Measurements from ENCODE around the gene HECTD2. TPM values are rescaled to one million over a fixed set of nuclear protein-coding genes. Genes with fewer than 3 reads are reported as not detected.

The HECTD2 gene
- total and polyA plus RNA-seq, 9 of the 15 experiments (the other 6 are each of a cell fraction or from before 2014, with no cell fraction given): 1.3 to 5.9 (median 3.9) TPM

DNA sequence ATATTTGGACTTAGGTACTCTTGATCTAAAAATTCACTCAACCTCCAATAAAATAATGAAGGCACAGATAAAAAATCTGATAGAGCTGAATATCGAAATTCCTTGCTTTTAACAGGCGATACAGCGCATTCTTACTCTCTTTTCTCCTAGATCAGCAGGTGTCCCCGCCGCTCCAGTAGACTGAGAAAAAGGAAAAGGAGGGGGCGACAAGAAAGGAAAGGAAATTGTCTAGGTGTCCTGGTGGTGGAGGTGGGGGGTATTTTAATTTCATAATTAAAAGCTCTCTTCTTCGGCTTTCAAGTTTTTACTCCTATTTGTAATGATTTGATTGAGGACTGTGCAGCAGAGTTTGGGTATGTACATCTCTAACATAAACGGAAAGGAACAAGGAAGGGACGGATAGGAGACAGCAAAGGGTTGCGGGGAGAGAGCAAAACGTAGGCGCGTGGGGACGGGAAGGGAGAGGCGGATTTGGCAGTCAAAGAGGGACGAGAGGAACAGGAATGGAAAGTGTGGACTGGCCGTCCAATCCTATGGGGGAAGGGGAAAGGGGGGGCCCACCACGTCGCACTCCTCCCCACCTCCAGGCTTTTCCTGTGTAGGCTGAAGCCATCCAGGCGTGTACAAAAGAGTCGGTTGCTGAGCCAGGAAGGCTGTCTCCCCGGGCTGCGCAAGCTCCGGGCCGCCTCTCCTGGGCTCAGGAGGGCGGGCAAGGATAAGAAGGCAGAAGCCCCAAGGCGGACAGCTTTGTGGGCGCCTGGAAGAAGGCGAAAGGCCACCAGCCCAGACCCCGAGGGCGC lies 875 bp upstream of the HECTD2 start (continued):
- TF ChIP-seq BRD9 (IDR thresholded peaks at IDR 0.05; ENCODE audit: low read depth, partially characterized antibody): no peak
- TF ChIP-seq HDAC1 (IDR thresholded peaks at IDR 0.05): 0 out of 4 replicates have a peak, but pooled peaks of 1 of the 2 experiments have one; percentile 4
- TF ChIP-seq RBFOX2 (IDR thresholded peaks at IDR 0.05; ENCODE audit: low read depth, low read length): no peak
- TF ChIP-seq NFIC (IDR thresholded peaks at IDR 0.05): 0 out of 2 replicates have a peak, but pooled peaks have one; percentile 11
- TF ChIP-seq EGR1 (conservative IDR thresholded peaks at IDR 0.05): no peak; the same call in 1 of the 2 replicates
- TF ChIP-seq XRCC4 (IDR thresholded peaks at IDR 0.05; ENCODE audit: extremely low read depth, insufficient read depth, insufficient read length): no peak
- TF ChIP-seq, protein P1, sequence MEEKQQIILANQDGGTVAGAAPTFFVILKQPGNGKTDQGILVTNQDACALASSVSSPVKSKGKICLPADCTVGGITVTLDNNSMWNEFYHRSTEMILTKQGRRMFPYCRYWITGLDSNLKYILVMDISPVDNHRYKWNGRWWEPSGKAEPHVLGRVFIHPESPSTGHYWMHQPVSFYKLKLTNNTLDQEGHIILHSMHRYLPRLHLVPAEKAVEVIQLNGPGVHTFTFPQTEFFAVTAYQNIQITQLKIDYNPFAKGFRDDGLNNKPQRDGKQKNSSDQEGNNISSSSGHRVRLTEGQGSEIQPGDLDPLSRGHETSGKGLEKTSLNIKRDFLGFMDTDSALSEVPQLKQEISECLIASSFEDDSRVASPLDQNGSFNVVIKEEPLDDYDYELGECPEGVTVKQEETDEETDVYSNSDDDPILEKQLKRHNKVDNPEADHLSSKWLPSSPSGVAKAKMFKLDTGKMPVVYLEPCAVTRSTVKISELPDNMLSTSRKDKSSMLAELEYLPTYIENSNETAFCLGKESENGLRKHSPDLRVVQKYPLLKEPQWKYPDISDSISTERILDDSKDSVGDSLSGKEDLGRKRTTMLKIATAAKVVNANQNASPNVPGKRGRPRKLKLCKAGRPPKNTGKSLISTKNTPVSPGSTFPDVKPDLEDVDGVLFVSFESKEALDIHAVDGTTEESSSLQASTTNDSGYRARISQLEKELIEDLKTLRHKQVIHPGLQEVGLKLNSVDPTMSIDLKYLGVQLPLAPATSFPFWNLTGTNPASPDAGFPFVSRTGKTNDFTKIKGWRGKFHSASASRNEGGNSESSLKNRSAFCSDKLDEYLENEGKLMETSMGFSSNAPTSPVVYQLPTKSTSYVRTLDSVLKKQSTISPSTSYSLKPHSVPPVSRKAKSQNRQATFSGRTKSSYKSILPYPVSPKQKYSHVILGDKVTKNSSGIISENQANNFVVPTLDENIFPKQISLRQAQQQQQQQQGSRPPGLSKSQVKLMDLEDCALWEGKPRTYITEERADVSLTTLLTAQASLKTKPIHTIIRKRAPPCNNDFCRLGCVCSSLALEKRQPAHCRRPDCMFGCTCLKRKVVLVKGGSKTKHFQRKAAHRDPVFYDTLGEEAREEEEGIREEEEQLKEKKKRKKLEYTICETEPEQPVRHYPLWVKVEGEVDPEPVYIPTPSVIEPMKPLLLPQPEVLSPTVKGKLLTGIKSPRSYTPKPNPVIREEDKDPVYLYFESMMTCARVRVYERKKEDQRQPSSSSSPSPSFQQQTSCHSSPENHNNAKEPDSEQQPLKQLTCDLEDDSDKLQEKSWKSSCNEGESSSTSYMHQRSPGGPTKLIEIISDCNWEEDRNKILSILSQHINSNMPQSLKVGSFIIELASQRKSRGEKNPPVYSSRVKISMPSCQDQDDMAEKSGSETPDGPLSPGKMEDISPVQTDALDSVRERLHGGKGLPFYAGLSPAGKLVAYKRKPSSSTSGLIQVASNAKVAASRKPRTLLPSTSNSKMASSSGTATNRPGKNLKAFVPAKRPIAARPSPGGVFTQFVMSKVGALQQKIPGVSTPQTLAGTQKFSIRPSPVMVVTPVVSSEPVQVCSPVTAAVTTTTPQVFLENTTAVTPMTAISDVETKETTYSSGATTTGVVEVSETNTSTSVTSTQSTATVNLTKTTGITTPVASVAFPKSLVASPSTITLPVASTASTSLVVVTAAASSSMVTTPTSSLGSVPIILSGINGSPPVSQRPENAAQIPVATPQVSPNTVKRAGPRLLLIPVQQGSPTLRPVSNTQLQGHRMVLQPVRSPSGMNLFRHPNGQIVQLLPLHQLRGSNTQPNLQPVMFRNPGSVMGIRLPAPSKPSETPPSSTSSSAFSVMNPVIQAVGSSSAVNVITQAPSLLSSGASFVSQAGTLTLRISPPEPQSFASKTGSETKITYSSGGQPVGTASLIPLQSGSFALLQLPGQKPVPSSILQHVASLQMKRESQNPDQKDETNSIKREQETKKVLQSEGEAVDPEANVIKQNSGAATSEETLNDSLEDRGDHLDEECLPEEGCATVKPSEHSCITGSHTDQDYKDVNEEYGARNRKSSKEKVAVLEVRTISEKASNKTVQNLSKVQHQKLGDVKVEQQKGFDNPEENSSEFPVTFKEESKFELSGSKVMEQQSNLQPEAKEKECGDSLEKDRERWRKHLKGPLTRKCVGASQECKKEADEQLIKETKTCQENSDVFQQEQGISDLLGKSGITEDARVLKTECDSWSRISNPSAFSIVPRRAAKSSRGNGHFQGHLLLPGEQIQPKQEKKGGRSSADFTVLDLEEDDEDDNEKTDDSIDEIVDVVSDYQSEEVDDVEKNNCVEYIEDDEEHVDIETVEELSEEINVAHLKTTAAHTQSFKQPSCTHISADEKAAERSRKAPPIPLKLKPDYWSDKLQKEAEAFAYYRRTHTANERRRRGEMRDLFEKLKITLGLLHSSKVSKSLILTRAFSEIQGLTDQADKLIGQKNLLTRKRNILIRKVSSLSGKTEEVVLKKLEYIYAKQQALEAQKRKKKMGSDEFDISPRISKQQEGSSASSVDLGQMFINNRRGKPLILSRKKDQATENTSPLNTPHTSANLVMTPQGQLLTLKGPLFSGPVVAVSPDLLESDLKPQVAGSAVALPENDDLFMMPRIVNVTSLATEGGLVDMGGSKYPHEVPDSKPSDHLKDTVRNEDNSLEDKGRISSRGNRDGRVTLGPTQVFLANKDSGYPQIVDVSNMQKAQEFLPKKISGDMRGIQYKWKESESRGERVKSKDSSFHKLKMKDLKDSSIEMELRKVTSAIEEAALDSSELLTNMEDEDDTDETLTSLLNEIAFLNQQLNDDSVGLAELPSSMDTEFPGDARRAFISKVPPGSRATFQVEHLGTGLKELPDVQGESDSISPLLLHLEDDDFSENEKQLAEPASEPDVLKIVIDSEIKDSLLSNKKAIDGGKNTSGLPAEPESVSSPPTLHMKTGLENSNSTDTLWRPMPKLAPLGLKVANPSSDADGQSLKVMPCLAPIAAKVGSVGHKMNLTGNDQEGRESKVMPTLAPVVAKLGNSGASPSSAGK (IDR thresholded peaks at IDR 0.05): no peak
- TF ChIP-seq NFIX (CRISPR knock-in tag; IDR thresholded peaks at IDR 0.05; ENCODE audit: low read depth): no peak
- no peak for TF ChIP-seq ZNF778 (CRISPR knock-in tag; IDR thresholded peaks at IDR 0.05)
- TF ChIP-seq BRF1 (IDR thresholded peaks at IDR 0.05; ENCODE audit: borderline replicate concordance, extremely low read depth, insufficient read length): no peak
- no peak for TF ChIP-seq KDM2B (CRISPR knock-in tag; IDR thresholded peaks at IDR 0.05)
- TF ChIP-seq NEUROD1 (IDR thresholded peaks at IDR 0.05; ENCODE audit: borderline replicate concordance, low read depth, low read length, partially characterized antibody): no peak
- TF ChIP-seq, protein P2, sequence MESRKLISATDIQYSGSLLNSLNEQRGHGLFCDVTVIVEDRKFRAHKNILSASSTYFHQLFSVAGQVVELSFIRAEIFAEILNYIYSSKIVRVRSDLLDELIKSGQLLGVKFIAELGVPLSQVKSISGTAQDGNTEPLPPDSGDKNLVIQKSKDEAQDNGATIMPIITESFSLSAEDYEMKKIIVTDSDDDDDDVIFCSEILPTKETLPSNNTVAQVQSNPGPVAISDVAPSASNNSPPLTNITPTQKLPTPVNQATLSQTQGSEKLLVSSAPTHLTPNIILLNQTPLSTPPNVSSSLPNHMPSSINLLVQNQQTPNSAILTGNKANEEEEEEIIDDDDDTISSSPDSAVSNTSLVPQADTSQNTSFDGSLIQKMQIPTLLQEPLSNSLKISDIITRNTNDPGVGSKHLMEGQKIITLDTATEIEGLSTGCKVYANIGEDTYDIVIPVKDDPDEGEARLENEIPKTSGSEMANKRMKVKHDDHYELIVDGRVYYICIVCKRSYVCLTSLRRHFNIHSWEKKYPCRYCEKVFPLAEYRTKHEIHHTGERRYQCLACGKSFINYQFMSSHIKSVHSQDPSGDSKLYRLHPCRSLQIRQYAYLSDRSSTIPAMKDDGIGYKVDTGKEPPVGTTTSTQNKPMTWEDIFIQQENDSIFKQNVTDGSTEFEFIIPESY (CRISPR knock-in tag; IDR thresholded peaks at IDR 0.05): no peak
- no peak for TF ChIP-seq ZNF274 (IDR thresholded peaks at IDR 0.05; ENCODE audit: borderline replicate concordance, low read depth, low read length)
- no peak for TF ChIP-seq CXXC5 (CRISPR knock-in tag; IDR thresholded peaks at IDR 0.05)

Measured in K562 (cell line).